ENCODE results near the gene MYL3. TPM values are rescaled to one million over a fixed set of nuclear protein-coding genes. Genes with fewer than 3 reads are reported as not detected.

Gene MYL3
- total and polyA plus RNA-seq, 4 donors, result 1.9 to 4.1 (median 2.6) TPM

DNA sequence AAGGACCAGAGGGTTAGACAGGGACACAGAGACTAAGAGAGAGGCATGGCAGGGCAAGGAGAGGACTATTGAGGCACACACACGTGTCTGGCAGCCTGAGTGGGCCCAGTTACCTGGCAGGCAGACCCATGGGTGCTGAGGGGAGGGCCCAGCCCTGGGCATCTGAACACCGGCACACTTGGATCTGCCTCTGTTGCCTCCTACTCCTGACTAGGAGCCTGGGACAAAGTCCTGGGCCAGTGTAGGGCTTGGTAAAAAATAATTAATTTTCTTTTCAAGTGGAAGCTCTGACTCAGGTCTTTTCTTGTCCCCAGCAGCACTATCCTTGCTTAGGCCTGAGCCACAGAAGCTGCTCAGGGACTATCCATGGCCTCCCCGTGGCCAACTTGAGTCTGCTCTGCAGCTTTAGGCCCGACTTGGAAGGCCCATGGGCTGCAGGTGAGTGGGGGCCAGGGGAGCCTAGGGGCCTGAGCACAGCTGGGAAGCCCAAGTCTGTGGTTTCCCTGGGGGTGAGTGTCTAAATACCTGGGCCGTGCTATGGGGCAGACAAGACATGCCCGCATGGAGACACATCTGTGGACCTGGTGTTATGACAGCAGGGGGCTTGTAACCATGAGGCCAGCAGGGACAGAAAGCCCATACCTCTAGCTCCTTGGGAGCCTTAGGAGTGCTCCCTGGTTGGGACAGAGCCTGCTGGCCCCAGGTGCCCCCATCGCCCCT lies 14.3 kb upstream of the MYL3 start, which contains the start of gene PTH1R:
PTH1R (plus strand) TSS at position 316 of the 720 bp plus-strand sequence. CDS start 5,839 bp downstream, outside the sequence.
- H3K36me3 ChIP-seq (ENCODE audit: control insufficient read depth in 4 of 4, insufficient read depth in 4 of 4, low read length in 4 of 4), result peaks cover 0 to under 1% (median 0%) of the 10 kb centered on the region in 4 donors
- H3K27me3 ChIP-seq (ENCODE audit: control insufficient read depth in 3 of 3, insufficient read depth in 3 of 3, low read length in 2 of 3), result peaks cover 0 to 5% (median 0%) of the 10 kb centered on the region in 3 donors
- H3K4me3 ChIP-seq, result no peak within 1 kb of the TSS
- H3K9me3 ChIP-seq (ENCODE audit: control insufficient read depth in 4 of 4, insufficient read depth in 3 of 4, low read length in 3 of 4), result no peaks in the 10 kb centered on the region
- TF ChIP-seq, protein P1, sequence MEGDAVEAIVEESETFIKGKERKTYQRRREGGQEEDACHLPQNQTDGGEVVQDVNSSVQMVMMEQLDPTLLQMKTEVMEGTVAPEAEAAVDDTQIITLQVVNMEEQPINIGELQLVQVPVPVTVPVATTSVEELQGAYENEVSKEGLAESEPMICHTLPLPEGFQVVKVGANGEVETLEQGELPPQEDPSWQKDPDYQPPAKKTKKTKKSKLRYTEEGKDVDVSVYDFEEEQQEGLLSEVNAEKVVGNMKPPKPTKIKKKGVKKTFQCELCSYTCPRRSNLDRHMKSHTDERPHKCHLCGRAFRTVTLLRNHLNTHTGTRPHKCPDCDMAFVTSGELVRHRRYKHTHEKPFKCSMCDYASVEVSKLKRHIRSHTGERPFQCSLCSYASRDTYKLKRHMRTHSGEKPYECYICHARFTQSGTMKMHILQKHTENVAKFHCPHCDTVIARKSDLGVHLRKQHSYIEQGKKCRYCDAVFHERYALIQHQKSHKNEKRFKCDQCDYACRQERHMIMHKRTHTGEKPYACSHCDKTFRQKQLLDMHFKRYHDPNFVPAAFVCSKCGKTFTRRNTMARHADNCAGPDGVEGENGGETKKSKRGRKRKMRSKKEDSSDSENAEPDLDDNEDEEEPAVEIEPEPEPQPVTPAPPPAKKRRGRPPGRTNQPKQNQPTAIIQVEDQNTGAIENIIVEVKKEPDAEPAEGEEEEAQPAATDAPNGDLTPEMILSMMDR (IDR thresholded peaks at IDR 0.05; ENCODE audit: control extremely low read depth, extremely low read depth), result no peak
- ATAC-seq (ENCODE audit: insufficient read depth, low FRiP score) (no peak), DNase-seq (no peak)
- H3K4me1 ChIP-seq (ENCODE audit: control insufficient read depth in 5 of 5, insufficient read depth in 5 of 5, low read length in 5 of 5), result peaks cover 4 to 55% (median 23%) of the 10 kb centered on the region in 5 donors
- no peak within 1 kb of the TSS for H3K27ac ChIP-seq (ENCODE audit: low read depth in 1 of 2, low read length in 1 of 2)
- H3K9ac ChIP-seq (ENCODE audit: insufficient read depth in 1 of 2, low read length in 2 of 2), result no peak within 1 kb of the TSS
- 86 to 87% methylated on average over 7 of the region's 7 CpGs for WGBS, 2 donors

DNA sequence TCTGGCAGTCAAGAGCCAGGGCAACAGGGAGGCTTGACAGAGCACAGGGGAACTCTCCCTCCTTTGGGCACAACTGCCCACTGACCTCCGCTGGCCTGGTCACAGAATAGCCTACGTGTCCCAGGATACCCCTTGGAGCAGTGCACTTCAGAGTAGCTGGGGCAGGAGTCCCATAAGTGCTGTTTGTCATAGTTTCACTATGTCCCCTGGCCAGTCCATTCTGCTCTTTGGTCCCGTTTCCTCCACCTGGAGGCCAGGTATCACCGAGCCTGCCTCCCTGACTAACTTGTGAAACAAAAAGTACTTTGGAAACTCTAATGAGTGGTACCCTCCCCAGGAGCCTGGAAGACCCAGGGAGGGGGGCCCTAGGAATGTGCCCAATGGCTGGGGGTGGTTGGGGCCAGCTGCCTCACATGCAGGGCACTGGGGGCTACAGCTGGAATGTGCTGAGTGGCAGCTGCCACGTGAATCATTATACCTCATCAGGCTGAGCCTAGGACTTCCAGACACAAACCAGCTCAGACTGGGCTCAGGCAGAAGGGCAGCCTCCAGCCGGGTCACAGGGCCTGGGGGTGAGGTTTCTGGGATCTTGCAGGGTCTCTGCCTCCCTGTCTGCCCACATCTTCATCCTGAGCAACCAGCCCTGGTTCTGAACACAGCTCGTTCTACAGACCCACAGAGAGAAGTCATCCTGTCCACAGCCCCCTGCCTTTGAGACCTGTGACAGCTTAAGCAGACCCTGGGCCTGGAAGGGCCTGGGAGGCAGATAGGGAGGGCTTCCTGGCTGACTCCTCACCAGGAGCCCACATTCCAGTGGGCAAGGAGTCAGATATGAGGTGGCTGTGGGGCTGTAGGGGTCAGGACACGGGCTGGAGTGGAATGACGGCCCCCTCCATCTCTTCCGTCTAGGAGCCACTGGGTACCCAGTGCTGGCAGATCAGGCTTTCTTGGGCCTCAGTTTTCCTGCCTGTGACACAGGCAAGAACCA lies 13.4 kb upstream of the MYL3 start:
- no peak overlapping the region for H3K27ac ChIP-seq (ENCODE audit: low read depth in 1 of 2, low read length in 1 of 2)

DNA sequence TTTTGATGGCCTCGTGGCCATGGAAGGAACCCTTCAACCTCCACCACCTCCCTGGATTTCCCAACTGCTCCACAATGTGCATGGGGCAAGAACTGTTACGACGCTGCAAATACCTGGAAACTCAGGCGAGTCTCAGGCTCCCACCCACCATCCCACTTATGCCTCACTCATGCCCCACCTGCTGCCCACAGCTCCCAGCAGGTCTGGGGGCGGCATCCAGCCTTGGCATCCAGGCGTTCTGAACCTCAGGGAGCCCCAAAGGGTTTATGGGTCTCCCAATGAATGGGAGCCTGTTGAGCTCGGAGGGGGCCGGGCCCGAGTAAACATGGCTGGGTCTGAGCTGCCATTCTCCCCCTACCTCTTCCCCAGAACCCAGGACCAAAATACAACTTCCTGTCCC lies 12.3 kb upstream of the MYL3 start:
- Histone ChIP-seq H3K27me3 (ENCODE audit: control insufficient read depth in 3 of 3, insufficient read depth in 3 of 3, low read length in 2 of 3) (no peaks in the 10 kb centered on the region), H3K27ac (ENCODE audit: low read depth in 1 of 2, low read length in 1 of 2) (no peak overlapping the region), H3K9ac (ENCODE audit: insufficient read depth in 1 of 2, low read length in 2 of 2) (no peak overlapping the region), H3K4me1 (ENCODE audit: control insufficient read depth in 5 of 5, insufficient read depth in 5 of 5, low read length in 5 of 5) (peaks cover 4 to 68% (median 27%) of the 10 kb centered on the region in 5 donors), H3K9me3 (ENCODE audit: control insufficient read depth in 4 of 4, insufficient read depth in 3 of 4, low read length in 3 of 4) (no peaks in the 10 kb centered on the region), H3K4me3 (no peak overlapping the region), H3K36me3 (ENCODE audit: control insufficient read depth in 4 of 4, insufficient read depth in 4 of 4, low read length in 4 of 4) (no peaks in the 10 kb centered on the region)
- ATAC-seq (ENCODE audit: insufficient read depth, low FRiP score) (no peak), DNase-seq (no peak)
- TF ChIP-seq, protein P1 (IDR thresholded peaks at IDR 0.05; ENCODE audit: control extremely low read depth, extremely low read depth), result no peak
- WGBS, 2 donors, result 85 to 91% methylated on average over 9 of the region's 9 CpGs

More for the DNA sequence above, 13.4 kb upstream of the MYL3 start:
- TF ChIP-seq, protein P1 (IDR thresholded peaks at IDR 0.05; ENCODE audit: control extremely low read depth, extremely low read depth), result no peak
- 87 to 91% methylated on average over 10 of the region's 10 CpGs for WGBS, 2 donors
- no peaks in the 10 kb centered on the region for H3K9me3 ChIP-seq (ENCODE audit: control insufficient read depth in 4 of 4, insufficient read depth in 3 of 4, low read length in 3 of 4)
- H3K9ac ChIP-seq (ENCODE audit: insufficient read depth in 1 of 2, low read length in 2 of 2), result no peak overlapping the region
- no peaks in the 10 kb centered on the region for H3K36me3 ChIP-seq (ENCODE audit: control insufficient read depth in 4 of 4, insufficient read depth in 4 of 4, low read length in 4 of 4)
- peaks cover 0 to 5% (median 0%) of the 10 kb centered on the region in 3 donors for H3K27me3 ChIP-seq (ENCODE audit: control insufficient read depth in 3 of 3, insufficient read depth in 3 of 3, low read length in 2 of 3)
- peaks cover 4 to 64% (median 23%) of the 10 kb centered on the region in 5 donors for H3K4me1 ChIP-seq (ENCODE audit: control insufficient read depth in 5 of 5, insufficient read depth in 5 of 5, low read length in 5 of 5)
- DNase-seq (no peak), ATAC-seq (ENCODE audit: insufficient read depth, low FRiP score) (no peak)
- no peak overlapping the region for H3K4me3 ChIP-seq
